NCI-H1694 (cell line): ENCODE data around the gene IGHMBP2.
A peak's percentile ranks its signal among the peaks of the same experiment; 100 is the strongest.

Source experiments
- DNase-seq: peaks from one replicate; lab custom pipeline; 2025; lab: John Stamatoyannopoulos, UW

The IGHMBP2 gene

DNA sequence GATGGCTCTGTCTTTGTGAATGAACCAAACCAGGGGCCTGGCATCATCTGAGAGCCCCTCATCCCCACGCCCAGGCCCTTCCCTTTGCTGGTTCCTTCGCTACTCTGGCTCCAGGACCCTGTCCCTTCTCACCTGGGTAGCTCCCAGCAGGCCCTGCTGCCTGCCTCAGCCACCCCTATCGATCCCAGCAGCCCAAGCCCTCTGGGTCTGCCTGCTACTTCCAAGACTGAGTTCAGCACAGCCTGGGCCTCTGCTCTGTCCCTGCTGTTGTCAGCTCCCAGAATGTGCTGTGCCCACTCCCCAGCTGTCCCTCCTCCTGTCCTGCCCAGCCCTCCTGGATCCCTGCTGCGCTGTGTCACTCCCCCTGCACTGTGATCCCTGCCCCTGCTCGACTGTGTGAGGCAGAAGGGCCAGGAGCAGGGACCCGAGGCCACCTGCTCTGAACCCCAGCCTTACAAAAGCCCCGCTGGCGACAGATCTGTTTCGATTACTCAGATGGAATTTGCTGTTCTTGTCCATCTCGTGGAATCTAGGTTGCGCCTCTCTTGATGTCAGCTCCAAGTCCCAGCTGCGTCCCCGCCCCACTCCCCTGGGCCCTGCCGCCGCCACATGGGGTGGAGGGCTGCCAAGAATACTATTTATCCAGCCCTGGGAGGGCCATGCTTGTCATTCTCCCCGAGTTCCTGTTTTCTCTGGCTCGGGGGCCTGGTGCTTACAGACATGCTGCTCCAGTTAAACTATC, 13.0 kb upstream of the IGHMBP2 start:
- peak; percentile 50 for DNase-seq

DNA sequence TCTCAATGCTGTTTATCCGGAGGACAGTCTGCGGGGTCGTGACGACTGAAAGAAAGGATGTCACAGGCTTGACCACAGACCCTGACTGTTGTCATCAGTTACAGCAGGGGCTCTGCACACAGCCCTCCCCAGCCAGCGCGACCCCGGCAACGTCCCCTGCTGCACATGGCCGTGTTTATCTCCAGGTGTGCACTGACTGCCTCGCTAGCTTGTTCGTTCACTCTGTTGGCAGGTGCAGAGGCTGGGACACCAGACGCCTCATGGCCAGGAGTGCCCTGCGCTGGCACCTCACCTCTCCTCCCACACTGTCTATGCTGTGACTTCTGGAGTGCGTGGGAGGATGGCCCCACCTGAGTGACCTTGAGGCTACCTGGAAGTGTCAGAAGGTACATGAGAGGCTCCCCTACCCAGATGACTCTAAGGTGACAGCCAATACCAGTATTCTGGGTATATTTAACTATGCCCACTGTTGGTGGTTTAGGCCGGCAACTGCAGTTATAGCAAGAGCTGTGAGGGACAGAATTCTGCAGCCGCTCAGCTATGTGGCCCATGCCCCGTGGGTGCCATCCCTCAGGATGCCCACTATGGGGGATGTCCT, 12.2 kb upstream of the IGHMBP2 start:
- no peak for DNase-seq

GRCh38 chr11:68892576-68892975, 11.1 kb upstream of the IGHMBP2 start:
- no peak for DNase-seq

DNA sequence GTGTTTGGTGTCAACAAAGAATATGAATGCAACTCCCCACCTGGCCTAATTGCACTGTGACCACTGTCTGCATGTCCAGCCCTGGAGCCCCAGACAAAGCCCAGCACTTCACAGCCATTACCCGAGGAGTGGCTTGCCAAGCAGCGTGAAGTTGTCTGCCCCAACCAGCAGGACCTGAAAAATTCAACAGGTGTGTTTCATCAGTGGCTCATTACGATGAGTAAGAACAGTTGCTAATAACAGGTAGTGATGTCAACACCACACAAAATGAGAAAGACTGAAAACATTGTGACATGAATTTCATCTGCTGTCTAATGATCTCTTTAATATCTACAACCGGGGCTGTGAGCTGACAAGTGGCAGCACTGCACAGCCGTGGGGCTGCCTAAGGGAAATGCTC, 10.4 kb upstream of the IGHMBP2 start:
- no peak for DNase-seq

DNA sequence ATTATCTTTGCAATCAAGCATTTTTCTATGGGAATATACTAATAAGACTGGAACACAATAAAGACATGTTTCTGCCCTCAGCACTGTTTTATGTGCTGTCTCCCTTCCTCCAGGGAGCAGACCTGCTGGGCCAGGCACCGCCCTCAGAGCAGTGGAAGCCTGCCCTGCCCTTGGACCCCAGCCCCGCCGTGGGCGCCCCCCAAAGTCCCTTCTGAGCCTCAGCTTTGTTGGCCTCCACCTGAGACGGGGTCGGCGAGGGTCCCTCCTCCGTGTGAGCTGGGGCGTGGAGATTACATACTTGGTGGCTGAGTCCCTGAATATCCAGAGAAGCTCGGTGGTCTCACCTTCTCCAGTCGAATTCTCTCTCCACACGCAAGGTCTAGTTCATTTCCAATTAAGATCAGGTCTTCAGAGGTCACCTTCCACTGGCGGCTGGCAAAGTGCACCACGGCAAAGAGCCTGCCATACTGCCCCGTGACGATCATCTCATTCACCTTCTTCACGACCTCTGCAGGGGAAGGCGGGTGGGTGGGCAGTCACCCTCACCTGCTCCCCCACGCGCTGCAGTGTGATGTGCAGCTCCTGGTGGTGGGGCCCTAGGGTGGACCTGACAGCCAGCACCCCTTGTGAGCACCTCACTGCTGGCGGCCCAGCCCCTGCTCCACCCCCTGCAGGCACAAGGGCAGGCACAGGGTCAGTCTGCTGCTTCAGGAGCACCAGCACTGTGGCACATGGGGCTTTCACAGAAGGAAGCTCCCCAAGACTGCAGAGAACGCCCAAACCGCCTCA, 7.3 kb upstream of the IGHMBP2 start:
- no peak for DNase-seq

DNA sequence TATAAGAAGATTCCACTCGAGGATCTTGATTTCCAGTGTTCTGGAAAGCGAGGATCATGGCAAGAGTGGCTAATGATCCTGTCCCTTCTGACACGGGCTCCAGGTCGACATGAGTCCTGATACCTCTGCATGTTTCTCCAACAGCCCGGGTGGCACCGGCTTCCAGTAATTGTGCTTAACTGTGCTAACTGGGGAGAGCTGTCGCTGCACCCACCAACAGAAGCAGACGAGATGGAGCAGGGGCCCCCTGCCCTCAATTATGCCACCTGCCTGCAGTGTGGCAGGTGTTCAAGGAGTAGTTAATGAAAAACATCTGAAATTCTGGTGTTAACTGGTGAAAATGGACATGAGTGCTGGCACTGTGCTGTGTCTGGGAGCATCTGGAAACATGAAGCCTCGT, 6.2 kb upstream of the IGHMBP2 start:
- DNase-seq = no peak

DNA sequence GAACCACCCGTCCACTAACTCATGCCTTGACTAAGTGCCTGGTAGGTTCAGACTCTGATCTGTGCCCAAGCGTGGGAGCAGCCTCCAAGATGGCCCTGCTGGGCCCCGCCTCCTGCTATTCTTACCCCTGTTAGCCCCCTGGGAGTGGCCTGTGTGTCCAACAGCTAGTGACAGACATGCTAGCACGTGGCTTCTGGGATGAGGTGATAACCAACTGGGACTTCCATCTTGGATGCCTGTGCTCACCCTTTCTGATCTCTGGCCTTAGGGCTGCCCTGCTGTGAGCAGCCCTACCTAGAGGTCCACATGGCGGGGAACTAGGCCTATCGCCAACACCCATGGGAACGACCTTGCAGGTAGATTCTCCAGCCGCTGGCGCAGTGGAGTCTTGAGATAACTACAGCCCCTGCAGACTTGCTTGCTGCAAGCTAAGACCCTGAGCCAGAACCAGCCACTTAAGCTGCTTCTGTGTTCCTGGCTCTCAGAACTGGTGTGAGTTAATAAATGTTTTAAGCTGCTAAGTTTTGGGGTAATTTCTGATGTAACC, 2.8 kb upstream of the IGHMBP2 start:
- no peak for DNase-seq

DNA sequence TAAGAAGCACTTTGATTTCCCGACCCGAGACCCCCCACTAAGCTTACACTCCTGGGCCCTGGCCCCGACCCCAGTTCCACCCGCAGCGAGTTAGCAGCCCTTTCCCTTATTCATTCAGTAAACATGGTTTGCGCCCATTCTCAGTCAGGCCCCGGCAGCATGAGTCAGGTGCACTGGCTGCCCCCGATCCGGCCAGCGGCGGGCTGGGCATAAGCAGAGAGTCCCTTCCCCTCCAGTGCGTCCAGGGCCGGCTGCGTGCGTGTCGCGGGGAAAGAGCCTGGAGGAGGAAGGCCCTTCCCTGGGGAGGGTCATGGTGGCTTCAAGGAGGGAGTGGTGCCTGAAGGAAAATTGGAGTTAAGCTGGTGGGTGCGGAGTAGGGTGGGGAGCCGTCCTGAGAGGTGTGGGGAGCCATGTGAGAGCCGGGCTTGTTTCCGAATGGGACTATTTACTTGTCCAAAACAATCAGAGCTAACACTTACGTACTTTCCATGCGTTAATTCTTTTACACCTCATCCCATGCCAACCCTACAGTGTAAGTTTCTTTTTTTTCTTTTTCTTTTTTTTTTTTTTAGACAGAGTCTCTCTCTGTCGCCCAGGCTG, 657 bp downstream of the IGHMBP2 start:
- DNase-seq = no peak

GRCh38 chr11:68905421-68906360, 2.0 kb downstream of the IGHMBP2 start:
- DNase-seq = no peak

DNA sequence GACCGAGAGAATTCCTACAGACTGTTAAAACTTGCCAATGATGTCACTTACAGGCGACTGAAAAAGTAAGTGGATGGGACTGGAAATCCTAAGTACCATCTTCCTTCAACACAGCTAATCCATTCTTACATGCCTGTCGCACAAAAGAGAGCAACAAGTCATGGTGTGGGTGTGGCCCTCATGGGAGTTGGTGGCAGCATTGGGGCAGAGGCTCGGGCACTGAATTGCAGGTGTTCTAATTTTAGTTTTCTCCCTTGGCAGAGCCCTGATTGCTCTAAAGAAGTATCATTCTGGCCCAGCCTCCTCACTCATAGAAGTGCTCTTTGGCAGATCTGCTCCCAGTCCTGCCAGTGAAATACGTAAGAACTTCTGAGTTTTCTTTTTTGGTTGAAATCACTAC, 4.6 kb downstream of the IGHMBP2 start:
- no peak for DNase-seq

- no peak for DNase-seq
These were observed 7.3 kb downstream of the IGHMBP2 start for GRCh38 chr11:68910965-68911364.

DNA sequence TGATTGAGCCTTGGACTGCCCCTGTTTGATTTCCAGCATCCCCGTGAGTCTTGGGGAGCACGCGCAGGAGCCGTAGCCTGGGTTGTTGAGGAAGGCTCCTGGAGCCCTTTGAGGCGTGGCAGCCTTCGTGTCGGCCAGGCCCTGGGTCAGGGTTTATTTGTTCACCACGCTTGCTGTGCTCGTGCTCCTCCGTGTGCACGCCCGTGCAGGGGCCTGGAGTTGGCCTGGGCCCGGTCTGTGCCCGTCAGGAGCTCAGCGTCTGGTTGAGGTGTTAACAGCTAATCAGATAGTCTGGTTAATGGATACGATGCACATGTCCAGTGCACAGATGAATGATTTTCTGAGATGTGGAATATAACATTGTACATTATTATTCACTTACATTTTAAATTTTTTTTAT, 8.0 kb downstream of the IGHMBP2 start:
- DNase-seq = no peak

DNA sequence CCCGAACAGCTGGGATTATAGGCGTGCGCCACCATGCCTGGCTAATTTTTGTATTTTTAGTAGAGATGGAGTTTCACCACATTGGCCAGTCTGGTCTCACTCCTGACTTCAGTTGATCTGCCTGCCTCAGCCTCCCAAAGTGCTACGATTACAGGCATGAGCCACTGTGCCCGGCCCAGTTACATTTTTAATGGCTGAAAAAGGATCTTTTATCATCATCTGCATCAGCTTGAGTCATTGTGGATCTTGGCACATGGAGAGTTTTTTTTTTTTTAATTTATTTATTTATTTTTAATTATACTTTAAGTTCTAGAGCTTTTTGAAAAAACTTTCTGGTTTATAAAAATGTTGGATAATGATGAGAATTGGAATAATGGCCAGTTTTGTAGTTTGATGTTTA, 8.6 kb downstream of the IGHMBP2 start:
- no peak for DNase-seq

DNA sequence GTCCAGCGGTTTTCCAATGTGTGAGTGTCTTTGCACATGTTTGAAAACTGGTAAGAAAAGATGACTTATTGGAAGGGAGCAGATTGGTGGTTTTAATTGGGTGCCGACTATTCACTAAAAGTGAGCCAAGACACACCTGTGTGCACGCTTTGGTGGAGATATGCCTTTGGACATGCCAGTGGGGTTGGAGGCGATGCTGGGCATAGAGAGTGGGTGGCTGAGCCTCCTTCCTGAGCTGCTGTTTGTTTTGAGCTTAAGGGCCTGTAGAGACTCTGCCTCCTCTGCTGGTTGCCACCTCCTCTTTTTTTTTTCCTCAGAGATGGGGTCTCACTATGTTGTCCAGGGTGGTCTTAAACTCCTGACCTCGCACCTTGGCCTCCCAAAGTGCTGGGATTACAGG, 9.5 kb downstream of the IGHMBP2 start:
- DNase-seq = no peak

DNA sequence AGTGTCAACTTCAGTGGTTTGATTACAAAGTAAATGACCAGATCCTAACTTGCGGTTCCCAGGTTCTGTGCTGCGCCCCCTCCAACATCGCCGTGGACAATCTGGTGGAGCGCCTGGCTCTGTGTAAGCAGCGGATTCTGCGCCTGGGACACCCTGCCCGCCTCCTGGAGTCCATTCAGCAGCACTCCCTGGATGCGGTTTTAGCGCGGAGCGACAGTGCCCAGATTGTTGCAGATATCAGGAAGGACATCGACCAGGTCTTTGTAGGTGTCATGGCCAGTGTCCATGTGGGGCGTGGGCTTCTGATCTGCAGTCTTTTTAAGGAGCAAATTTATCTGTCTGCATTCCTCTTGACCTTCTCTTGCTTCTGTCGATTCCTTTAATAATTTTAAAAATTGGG, 11.1 kb downstream of the IGHMBP2 start:
- no peak for DNase-seq

DNA sequence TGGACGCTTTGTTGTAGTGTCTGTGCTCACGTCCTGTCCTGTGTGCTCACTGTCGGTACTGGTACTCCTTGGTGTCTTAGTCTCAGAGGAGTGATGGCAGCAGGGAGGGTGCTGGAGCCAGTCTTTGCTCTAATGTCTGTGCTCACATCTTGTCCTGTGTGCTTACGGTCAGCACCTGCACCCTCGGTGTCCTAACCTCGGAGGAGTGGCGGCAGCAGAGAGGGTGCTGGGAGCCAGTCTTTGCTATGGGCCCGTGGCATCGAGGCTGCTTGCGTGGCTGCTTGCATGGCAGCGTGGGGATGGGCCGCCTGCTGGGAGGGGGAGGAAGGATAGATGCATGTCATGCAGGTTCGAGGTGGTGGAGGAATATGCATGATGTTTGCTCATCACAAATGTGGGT, 12.7 kb downstream of the IGHMBP2 start:
- no peak for DNase-seq

DNA sequence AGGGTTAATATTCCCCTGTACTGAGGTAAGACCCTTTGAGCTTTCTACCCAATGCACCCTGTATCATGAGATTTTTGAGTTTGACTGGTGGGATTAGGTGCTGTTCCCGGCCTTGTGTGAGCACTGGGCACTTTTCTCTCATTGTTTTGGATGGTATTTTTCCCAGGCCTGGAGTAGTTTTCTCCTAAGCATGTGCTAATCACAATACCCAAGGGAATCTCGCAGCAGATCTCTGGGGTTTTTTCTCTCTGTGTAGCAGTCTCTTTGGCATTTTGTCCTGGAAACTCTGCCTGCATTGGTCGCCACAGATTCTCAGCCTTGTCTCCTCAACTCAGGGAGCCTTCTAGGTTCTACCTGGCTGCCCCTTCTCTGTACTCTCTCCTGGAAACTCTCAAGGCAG, 19.9 kb downstream of the IGHMBP2 start:
- no peak for DNase-seq

GRCh38 chr11:68924073-68924925, 20.6 kb downstream of the IGHMBP2 start:
- DNase-seq = no peak

- no peak for DNase-seq
These were observed 21.9 kb downstream of the IGHMBP2 start for GRCh38 chr11:68925611-68926010.
